A549 (cell line): ENCODE results near the gene EXOC4.

Experiments
- CEBPB ChIP-seq, 2 experiments: fragments of >200 bp in 1 of 2; sonication (Bioruptor Twin) in 1 of 2; formaldehyde crosslinking in 1 of 2; IDR thresholded peaks; 2 replicates each; pipeline ENCODE4 v1.6.1; 2012 to 2016
- CTCF ChIP-seq: fragments of >200 bp; sonication (Bioruptor Twin); formaldehyde crosslinking; IDR thresholded peaks from 3 replicates; pipeline ENCODE4 v1.5.1; 2016
- POLR2A ChIP-seq: IDR thresholded peaks from 2 replicates; pipeline ENCODE4 v1.6.1; 2012; ENCODE audit warnings: mild to moderate bottlenecking, low read length
- RAD21 ChIP-seq, 2 experiments: fragments of >200 bp in 1 of 2; sonication (Bioruptor Twin) in 1 of 2; formaldehyde crosslinking in 1 of 2; IDR thresholded peaks in 1 of 2; conservative IDR thresholded peaks in 1 of 2; 2 replicates in 1 of 2; 3 replicates in 1 of 2; pipeline ENCODE4 v1.6.1; 2012 to 2018; ENCODE audit warnings: inconsistent platforms in 1 of 2

GRCh38 chr7:133641436-133641835 is 388.6 kb downstream of the EXOC4 start:
- no peak for TF ChIP-seq CTCF
- TF ChIP-seq POLR2A = no peak
- no peak for TF ChIP-seq CEBPB (IDR thresholded peaks at IDR 0.05)
- no peak for TF ChIP-seq RAD21 (conservative IDR thresholded peaks at IDR 0.05 in 1 of 2, IDR thresholded peaks at IDR 0.05 in 1 of 2)
